Measurements from ENCODE around the gene CYLC2.

Gene CYLC2

GRCh38 chr9:102995033-102995432, at the start of gene CYLC2:
CYLC2 (plus strand) TSS chr9:102995333; CDS start chr9:102995381, 48 bp downstream.
- DNase-seq (ENCODE audit: low read depth), result no peak

DNA sequence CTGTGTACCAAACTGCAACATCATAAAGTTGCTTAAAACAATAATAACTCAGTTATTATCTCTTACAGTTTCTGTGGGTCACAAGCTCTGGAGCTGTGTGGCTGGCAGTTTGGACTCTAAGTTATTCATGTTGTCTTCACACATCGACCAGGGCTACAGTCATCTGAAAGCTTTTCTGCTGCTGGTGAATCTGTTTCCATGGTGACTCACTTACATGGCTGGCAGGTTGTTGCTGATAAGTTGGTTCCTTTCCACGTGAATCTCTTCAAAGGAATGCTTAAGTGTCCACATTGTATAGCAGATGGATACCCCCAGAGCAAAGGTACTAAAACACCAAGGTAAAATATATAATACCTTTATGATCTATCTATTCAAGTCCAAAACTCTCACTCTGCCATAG, 44.8 kb upstream of the CYLC2 start:
- no peak for DNase-seq (ENCODE audit: low read depth)

DNA sequence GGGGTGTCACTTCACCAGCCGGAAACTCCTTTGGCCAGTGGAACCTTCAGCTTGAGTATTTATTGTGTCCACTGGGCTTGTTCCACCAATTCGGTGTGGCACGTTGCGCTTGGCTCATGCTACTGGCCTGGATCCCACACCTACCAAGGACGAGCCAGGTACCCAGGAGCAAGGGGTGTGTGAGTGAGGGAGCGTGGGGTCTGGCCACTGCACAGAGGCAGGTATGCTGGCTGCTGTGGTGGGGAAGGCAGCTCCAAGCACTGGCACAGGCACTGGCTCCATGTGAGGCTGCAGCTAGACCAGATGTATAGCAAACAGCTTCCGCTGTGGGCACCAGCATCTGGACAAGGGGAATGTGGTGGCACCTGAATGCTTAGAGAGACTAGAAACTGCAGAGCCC, 28.1 kb upstream of the CYLC2 start:
- DNase-seq (ENCODE audit: low read depth), result no peak

DNA sequence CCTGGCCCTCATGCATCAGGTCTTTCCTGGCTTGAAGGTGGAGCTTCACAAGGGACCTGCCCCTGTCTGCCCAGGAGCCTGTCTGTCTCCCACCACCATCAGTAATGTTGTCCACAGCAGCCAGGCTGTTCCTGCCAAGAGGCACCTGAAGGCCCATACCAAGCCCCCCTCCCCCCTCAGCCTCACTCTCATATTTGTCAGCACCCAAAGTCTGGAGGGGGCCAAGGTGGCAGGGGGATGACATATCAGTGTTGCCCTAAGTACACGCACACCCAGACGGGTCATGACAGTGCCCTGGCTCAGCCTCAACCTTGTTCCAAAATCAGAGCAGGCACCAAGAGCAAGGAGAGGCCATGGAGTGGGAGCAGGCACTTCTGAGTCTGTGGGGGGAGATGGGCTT, 27.2 kb upstream of the CYLC2 start:
- DNase-seq (ENCODE audit: low read depth), result no peak

DNA sequence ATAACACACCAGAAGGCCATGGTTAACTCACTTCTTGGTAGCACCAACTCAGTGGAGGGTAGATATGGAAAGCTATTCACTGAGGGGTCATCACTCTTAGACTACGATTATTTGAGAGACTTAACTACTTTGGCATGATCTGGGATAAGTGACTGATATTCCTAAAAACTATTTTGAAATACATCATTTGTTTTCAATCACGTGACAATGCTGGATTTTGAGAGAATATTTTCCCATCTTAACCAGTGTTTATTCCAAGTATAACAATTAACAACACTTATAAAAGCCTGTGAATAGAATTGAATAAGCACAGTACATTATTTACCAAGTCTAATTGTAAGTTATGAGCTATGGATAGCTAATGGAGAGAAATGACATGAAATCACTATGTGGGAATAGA, 22.4 kb upstream of the CYLC2 start:
- DNase-seq (ENCODE audit: low read depth), result no peak

- DNase-seq (ENCODE audit: low read depth), result no peak
Observed at GRCh38 chr9:102974530-102974929, 20.6 kb upstream of the CYLC2 start.

DNA sequence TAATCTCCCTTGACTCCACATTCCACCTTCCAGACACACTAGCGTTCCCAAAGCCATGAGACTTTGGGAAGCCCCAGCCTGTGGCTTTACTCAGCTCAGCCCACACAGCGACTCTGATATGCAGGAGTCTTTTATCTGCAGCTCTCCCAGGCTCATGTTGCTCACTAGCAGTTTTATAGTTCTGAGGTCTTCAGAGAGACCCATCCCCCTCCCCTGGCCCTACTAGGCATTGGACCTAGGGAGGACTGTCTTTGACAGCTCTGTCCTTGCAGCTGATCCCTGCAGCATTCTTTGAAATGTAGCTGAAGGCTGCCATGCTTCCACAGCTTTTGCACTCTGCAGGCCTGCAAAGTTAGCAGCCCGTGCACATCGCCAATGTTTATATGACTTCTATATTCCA, 19.9 kb upstream of the CYLC2 start:
- no peak for DNase-seq (ENCODE audit: low read depth)

DNA sequence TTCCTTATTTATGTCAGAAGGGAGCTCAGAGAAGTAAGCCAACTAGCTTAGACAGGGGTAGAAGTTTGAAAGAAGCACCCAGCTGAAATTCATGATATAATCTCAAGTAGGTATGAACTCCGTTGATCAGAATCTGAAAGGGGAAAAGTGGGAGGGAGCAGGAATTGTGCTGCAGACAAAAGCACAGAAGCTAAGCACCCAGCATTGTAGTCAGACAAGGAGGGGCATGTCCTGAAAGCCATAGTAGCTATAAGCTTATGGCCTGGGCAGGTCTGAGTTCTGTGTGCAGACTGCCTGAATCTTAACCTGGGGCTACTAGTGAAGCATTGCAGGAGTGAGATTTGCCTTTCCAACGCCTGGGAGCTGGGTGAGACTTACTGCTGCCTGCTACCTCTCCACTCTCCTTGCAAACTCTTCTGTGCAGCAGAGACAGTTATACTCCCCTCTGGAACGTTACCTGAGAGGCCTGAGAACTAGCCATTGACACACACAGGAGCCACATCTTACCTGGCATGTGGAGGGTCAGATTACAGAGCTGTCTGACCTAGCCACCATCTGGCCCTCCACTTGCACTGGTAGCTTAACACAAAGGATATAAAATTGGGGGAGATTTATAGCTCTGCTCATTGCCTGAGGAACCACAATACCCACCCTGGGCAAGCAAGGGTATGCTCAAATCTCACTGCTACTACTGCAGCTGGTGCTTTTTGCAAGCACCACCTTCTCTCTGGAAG, 9.8 kb upstream of the CYLC2 start:
- no peak for DNase-seq (ENCODE audit: low read depth)

DNA sequence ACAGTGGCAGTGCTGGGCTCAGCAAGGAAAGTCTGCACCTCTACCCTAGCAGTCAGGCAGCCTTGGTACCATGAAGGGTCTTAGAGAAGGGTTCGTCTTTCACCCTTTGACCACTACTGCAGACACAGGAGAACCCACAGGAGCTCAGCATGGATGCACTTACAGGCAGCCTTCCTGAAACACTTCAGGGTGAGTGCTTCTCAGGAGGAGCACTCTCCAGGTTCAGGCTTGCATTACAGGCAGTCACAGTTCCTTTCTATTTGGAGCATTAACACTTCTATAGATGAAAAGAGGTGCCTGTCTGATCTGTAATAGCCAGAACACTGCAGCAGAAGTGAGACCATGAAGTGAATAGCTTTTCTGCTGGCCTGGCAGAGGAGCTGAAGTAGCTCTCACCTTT, 8.7 kb upstream of the CYLC2 start:
- no peak for DNase-seq (ENCODE audit: low read depth)

GRCh38 chr9:103003689-103004088, 8.6 kb downstream of the CYLC2 start:
- no peak for DNase-seq (ENCODE audit: low read depth)

DNA sequence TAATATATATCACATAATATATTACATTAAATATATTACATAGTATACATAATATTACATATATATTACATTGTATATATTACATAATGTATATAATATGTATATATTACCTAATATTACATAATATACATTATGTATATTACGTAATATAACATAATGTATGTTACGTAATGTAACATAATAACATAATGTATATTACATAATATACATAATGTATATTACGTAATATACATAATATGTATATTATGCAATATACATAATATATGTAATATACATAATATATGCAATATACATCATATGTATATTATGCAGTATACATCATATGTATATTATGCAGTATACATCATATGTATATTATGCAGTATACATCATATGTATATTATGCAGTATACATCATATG, 19.1 kb downstream of the CYLC2 start:
- DNase-seq (ENCODE audit: low read depth), result no peak

GRCh38 chr9:103025796-103026195, 30.7 kb downstream of the CYLC2 start:
- DNase-seq (ENCODE audit: low read depth), result no peak

- no peak for DNase-seq (ENCODE audit: low read depth)
Observed at GRCh38 chr9:103037508-103038477, 42.7 kb downstream of the CYLC2 start.

- DNase-seq (ENCODE audit: low read depth), result no peak
Observed at GRCh38 chr9:103041961-103042360, 46.8 kb downstream of the CYLC2 start.

Measured in activated T-cell treated with anti-CD3 and anti-CD28 coated beads for 48 hours (primary cell).